Spleen (tissue), 7 donors: ENCODE results near the gene NPAS2.

Experiments
- CTCF ChIP-seq, 11 experiments: fragments of 200-600 bp in 7 of 11; fragments of 450-650 bp in 4 of 11; sonication (generic) in 4 of 11; IDR thresholded peaks in 8 of 11; conservative IDR thresholded peaks in 3 of 11; 1 replicate in 7 of 11; 2 replicates in 4 of 11; pipeline versions ENCODE4 v1.4.0 to v1.8.0; 2016 to 2021; ENCODE audit warnings: antibody characterized with exemption in 11 of 11, inconsistent platforms in 4 of 11, mild to moderate bottlenecking in 1 of 11
- POLR2A ChIP-seq, 3 donors: fragments of 450-650 bp; IDR thresholded peaks; one replicate each; pipeline ENCODE4 v1.5.1; 2017; ENCODE audit warnings: antibody characterized with exemption in 3 of 3, mild to moderate bottlenecking in 1 of 3
- POLR2AphosphoS5 ChIP-seq, 3 donors: sonication (generic); formaldehyde crosslinking; IDR thresholded peaks; one replicate each; pipeline ENCODE4 v1.5.1; 2017; ENCODE audit warnings: antibody characterized with exemption in 3 of 3
- donor health status: DM: no; HTN: no; CAD: no; lungs with moderate emphysema.
- donor health status: DM: no; HTN: no; CAD: no.
- donor health status: DM: no; HTN: no; CAD: no.

- TF ChIP-seq CTCF (IDR thresholded peaks at IDR 0.05 in 8 of 11, conservative IDR thresholded peaks at IDR 0.05 in 3 of 11) (no peak), POLR2A (IDR thresholded peaks at IDR 0.05) (no peak), POLR2AphosphoS5 (IDR thresholded peaks at IDR 0.05) (no peak)
These were observed 73.6 kb downstream of the NPAS2 start for GRCh38 chr2:100893392-100894104.
